Measurements from ENCODE around the gene CUBN. TPM values are rescaled to one million over a fixed set of nuclear protein-coding genes. Genes with fewer than 3 reads are reported as not detected.

Gene CUBN
- total and polyA plus RNA-seq, 8 donors, result 0.28 to 1.3 (median 0.66) TPM

DNA sequence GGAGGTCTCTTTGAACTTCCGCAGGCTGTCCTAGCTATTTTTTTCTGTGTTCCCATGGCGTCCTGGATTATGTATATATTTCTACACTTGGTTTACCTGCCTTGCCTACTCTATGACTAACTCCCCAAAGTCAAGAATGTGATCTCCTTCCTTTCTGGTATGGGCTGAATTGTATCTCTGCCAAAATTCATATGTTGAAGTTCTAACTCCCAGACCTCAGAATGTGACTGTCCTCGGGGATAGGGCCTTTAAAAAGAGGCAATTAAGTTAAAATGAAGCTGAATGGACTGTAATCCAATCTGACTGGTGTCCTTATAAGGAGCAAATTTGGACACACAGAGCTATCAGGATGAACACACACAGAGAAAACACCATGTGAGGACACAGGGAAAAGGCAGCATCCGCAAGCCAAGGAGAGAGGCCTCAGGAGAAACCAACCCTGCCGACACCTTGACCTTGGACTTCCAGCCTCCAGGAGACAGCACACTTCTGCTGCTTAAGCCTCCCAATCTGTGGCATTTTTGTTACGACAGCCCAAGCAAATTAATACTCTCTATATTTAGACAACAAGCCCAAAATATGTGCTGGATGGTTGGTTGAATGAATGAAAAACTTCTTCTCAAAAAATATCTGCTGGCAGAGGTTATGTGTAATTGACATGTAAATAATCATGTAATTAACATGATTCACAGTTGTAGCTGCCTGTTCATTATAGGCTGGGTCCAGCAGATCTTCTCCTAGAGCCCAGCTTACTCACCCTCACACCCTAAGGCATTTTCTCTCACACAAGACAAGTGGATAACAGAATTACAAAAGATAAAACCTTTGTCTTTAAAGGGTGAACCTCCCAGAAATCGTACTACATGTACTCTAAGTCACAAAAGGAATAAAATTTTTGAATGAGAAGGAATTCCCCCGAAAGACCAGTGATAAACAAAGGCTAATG lies 123.7 kb downstream of the CUBN start:
- Histone ChIP-seq H3K4me1 (no peaks in the 10 kb centered on the region), H3K27ac (no peak overlapping the region), H3K4me3 (no peak overlapping the region), H3K27me3 (no peaks in the 10 kb centered on the region), H3K9me3 (no peaks in the 10 kb centered on the region), H3K36me3 (no peaks in the 10 kb centered on the region)
- ATAC-seq (no peak), FAIRE-seq (no peak), DNase-seq (no peak)
- TF ChIP-seq, protein P1, sequence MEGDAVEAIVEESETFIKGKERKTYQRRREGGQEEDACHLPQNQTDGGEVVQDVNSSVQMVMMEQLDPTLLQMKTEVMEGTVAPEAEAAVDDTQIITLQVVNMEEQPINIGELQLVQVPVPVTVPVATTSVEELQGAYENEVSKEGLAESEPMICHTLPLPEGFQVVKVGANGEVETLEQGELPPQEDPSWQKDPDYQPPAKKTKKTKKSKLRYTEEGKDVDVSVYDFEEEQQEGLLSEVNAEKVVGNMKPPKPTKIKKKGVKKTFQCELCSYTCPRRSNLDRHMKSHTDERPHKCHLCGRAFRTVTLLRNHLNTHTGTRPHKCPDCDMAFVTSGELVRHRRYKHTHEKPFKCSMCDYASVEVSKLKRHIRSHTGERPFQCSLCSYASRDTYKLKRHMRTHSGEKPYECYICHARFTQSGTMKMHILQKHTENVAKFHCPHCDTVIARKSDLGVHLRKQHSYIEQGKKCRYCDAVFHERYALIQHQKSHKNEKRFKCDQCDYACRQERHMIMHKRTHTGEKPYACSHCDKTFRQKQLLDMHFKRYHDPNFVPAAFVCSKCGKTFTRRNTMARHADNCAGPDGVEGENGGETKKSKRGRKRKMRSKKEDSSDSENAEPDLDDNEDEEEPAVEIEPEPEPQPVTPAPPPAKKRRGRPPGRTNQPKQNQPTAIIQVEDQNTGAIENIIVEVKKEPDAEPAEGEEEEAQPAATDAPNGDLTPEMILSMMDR (IDR thresholded peaks at IDR 0.05), result no peak
- 59 to 71% methylated on average over 8 of the region's 8 CpGs for WGBS, 2 donors
- intact Hi-C loops (cut with DNase I), result no loop called here

DNA sequence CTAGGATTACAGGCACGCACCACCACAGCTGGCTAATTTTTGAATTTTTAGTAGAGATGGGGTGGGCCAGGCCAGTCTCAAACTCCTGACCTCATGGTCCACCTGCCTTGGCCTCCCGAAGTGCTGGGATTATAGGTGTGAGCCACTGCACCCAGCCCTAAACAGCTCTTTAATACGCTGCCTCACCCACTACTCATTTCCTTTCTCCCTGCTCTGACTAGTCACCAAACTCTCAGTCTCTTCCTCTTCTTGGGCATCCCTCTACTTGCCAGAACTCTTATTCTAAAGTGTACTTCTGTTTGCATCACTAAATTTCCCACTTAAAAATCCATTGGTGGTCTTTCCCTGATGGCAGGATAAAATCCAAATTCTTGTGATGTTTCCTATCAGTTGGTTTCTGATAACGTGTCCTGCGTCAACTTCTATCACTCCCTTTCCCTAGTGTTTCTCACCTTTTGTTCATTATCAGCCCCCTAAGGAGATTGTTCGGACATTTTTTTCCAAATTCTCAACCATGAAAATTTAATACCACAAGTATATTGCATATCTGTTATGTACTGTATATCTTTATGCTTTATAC lies 124.7 kb downstream of the CUBN start:
- Histone ChIP-seq H3K9me3 (no peaks in the 10 kb centered on the region), H3K27ac (no peak overlapping the region), H3K4me3 (no peak overlapping the region), H3K27me3 (no peaks in the 10 kb centered on the region), H3K36me3 (no peaks in the 10 kb centered on the region), H3K4me1 (no peaks in the 10 kb centered on the region)
- no peak for DNase-seq
- no peak for FAIRE-seq
- TF ChIP-seq, protein P1 (IDR thresholded peaks at IDR 0.05), result no peak
- whole genome bisulfite sequencing, 2 donors, result 69 to 86% methylated on average over 6 of the region's 6 CpGs
- intact Hi-C loops (cut with DNase I), result no loop called here
- no peak for ATAC-seq

DNA sequence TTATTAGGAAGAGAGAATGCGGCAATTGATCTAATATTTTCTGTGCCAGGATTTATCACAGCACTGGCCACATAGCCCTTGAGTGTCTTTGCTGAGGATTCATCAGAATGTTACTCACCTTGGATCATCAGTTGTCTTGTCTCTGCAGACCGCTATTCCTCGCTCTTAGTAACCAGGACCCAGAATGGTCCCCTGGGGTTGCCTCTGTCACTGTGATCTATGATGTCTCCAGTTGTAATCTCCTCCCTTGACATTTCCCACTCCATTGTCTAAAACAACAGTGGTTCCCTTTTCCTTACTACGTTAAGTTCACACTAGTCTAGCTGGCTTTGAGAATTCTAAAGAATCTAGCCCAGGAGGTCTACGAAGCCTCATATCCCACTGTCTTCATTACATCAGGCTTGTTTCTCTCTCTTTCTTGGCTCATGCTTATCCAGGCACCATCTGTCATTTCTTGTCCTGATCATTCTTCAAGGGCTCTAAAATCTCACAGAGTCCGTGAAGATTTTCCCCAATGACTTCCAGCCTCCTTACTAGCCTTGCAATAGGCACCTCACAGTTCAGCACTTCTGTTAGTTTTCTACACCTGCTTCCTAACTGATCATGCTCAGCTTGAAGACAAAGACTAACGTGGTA lies 125.8 kb downstream of the CUBN start:
- no peak for ATAC-seq
- 75 to 82% methylated on average over 7 of the region's 7 CpGs for WGBS, 2 donors
- intact Hi-C loops (cut with DNase I), result no loop called here
- no peaks in the 10 kb centered on the region for H3K4me1 ChIP-seq
- FAIRE-seq, result no peak
- no peaks in the 10 kb centered on the region for H3K27me3 ChIP-seq
- TF ChIP-seq, protein P1 (IDR thresholded peaks at IDR 0.05), result no peak
- H3K4me3 ChIP-seq, result no peak overlapping the region
- no peaks in the 10 kb centered on the region for H3K9me3 ChIP-seq
- H3K36me3 ChIP-seq, result no peaks in the 10 kb centered on the region
- H3K27ac ChIP-seq, result no peak overlapping the region
- no peak for DNase-seq

DNA sequence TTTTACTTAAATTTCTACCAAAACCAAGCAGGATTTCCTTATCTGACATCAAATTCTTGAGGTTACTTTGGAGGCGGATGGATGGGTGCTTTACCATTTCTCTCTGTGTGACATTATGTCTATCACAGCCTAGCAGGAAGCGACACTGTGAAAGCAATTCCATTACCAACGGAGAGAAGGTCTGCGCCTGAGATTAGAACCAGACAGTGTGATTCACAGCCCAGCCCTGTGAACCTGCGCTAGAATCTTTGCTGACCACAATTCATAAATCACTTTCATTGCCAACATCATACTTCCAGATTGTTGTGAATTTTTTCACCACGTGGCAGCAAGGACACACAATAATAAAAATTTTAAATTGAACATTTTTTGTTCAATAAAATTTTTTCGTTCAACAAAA lies 126.5 kb downstream of the CUBN start:
- Histone ChIP-seq H3K4me1 (no peaks in the 10 kb centered on the region), H3K4me3 (no peak overlapping the region), H3K36me3 (no peaks in the 10 kb centered on the region), H3K27me3 (no peaks in the 10 kb centered on the region), H3K9me3 (no peaks in the 10 kb centered on the region), H3K27ac (peak overlapping the region in 1 of 4 donors; percentile 10)
- 58 to 62% methylated on average over 7 of the region's 7 CpGs for WGBS, 2 donors
- no peak for FAIRE-seq
- intact Hi-C loops (cut with DNase I), result no loop called here
- TF ChIP-seq, protein P1 (IDR thresholded peaks at IDR 0.05), result no peak
- ATAC-seq, result peak in 3 of 4 donors; percentile 39 to 61 (median 47)
- DNase-seq, result no peak

All from pancreas (tissue), 10 donors.